HG02973 (cell line): Measurements from ENCODE around the gene COBL.

Experiments
- ATAC-seq: cut with Tn5 transposase; IDR thresholded peaks from one replicate; pipeline ENCODE4 v1.9.1; 2021; ENCODE audit warnings: moderate library complexity; ENCODE audit not compliant: unreplicated experiment

COBL gene

GRCh38 chr7:51255536-51256208 lies 60.9 kb downstream of the COBL start:
- no peak for ATAC-seq

GRCh38 chr7:51255036-51255435 lies 61.6 kb downstream of the COBL start:
- ATAC-seq, result no peak

- ATAC-seq, result no peak
Observed at GRCh38 chr7:51253157-51253556, 63.5 kb downstream of the COBL start.

DNA sequence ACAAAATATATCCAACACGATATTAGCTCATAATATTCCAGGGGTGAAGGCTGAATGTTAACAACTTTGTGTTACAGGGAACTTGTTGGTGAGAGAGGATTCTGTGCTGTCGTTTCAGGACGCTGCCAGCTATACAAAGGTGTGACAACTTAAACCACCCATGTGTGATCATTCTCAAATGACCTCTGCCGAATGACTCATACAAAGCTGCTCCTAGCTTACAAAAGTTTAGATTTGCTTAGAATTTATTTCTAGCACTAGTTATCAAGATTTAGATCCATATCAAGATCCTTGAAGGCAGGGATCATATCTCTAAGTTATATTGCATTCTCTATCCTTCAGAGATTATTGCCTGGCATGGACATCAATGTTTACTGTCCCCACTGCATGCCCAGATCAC lies 65.3 kb downstream of the COBL start:
- ATAC-seq, result no peak

DNA sequence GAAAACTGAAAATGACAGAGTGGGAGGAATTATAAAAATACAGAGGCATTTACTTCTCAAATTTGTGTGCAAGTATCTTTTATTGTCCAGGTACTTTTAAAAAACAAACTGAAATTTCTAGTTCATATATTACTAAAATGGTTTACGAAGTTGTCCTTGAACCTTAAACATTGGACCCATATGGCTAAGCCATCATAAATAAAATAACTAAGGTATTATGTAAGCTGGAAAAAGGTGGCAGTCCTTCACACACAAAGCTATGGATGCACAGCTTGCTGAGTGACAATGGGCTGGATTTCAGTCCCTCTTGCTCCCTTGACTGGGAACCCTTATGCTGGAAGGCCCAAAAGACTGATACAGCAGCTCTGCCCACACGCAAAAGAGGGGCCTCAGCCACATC lies 66.1 kb downstream of the COBL start:
- ATAC-seq, result no peak

GRCh38 chr7:51249991-51250390 lies 66.6 kb downstream of the COBL start:
- no peak for ATAC-seq

DNA sequence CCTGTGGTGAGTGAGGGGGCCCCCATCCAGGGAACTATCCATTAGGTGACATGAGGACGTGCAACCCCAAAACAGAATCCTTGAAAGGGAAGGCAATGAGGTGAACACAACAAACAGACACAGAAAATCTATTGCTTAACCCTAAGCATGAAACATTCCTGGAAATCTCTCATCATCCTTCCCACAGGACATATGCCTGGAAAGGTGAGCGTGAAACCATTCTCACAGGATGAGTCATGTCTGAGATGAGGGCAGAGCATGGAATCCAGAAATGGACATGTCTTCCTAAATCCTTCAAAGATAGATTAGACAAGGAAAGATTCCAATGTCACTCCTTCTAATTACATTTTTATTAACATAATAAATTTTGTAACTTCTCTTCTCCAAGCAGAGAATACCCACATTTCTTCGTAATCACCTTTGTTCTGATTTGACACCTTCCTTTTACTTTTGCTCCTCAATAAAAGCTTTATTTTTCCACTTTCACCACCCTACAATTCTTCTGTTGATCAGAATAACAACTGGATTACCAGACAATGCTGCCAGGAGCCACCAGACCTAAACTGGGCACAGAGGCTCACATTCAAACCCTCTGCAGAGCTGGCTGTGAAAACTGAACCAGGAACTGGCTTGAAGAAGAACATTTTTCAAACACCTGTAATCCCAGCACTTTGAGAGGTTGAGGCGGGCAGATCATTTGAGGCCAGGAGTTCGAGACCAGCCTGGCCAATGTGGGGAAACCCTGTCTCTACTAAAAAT lies 67.2 kb downstream of the COBL start:
- ATAC-seq, result no peak

DNA sequence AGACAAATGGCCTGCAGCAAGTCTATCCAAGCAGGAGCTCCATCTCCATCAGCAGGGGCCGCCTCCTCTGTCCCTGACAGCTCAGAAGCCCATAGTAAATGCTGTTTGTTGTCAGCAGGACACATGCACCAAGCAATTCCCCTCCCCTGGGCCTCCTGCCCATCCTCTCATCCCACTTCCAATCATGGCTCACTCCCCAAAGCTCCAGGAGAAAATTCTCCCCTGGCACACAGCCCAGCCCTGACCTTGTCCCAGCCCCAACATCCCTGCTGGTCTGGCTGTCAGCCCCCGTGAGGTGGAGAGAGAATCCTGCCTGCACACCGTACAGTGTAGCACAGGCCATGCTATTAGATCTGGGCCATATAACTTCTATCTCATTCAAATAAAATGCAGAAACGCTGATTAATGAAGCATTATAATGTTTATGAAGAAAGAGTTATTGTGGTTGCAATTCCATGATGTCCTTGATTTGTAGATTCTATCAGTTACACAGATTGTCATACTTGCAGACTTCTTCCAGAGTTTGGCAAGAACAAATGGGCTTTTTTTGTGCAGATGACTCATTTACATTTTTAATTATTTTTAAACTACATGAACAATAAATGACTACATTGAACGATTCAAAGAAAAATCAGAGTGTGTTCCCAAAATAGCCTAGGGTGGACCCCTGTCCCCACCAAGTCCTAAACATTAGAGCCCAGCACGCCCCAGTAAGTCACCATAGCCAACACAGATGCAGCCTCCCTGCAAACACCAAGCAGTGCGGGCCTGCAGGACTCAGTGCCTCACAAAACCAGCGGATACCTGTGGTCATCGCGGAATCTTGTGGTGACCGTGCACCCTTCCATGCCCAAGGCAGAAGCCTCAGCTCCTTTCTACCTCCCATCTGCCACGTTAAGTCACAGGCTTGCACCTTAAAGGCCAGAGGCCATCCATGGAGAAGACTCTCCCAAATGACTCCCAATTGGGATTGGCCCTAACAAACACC lies 70.1 kb downstream of the COBL start:
- ATAC-seq, result no peak

DNA sequence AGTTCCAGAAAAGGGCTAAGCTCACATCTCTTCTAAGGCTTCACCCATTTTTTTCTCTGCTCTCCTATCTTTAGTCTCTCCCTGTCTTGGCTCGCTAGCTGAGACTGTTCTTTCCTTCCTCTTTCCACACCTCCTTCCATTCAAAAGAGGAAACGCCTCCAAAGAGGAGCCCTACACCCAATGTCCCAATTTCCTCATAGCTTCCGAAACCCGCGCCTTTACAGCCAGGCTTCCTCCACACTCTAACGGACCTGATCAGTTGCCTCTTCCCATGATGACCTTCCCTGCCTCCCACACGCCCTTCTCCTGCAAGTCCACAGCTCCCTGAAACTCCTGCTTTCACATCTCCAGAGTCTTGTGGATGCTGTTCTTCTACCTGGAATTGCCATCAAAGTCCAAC lies 71.7 kb downstream of the COBL start:
- no peak for ATAC-seq

DNA sequence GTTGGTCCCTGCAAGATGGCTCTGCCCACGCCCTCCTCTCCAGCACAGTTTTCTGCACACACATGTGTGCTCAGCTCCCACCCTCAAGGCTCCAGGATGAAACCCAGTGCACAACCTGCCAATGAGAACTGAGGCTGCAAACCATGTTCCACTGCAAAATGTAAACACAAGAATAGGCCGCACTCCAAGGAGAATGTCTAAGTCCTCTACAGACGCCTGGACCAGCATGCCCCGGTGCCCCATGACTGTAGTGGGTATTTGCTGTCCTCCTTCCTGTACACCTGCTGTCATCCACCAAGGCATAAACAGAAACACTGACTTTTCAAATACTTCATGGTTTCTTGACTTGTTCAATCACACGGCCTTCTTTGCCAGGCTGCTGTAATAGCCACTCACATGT lies 72.6 kb downstream of the COBL start:
- no peak for ATAC-seq

DNA sequence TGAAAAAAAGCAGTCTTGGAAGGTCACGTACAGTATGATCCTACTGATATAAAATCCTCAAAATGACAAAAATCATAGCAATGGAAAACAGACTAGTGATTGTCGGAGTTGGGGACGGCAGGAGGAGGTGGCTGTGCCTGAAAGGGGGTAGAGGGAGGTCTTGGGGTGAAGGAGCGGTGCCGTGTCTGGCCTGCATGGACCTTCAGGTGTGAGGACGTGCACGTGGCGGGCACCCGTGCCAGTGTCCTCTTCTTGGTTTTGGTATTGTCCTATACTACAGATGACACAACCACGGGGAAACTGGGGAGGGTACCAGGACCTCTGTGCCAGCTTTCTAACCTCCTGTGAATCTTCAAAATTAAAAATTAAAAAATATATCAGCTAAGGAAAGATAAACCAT lies 73.0 kb downstream of the COBL start:
- ATAC-seq, result no peak

GRCh38 chr7:51242881-51243518 lies 73.6 kb downstream of the COBL start:
- no peak for ATAC-seq

- no peak for ATAC-seq
Observed at GRCh38 chr7:51242007-51242691, 74.5 kb downstream of the COBL start.

DNA sequence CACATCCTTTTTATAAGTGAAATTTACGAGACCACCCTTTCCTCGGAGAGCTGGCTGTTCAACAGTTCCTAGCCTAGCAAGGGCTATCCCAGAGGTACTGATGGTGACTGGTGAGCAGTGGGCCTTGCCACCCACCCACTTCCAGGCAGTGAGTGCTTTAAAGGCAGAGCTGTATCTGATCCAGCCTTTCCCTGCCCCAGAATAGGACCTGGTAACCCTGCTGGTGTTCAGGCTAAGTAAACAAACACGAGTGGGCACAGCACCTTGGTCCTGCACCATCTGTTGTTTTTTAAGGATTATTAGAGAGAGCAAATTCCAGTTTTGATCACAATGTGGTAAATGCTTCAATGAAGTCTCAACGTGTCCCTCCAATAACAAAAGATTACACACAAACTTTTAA lies 75.7 kb downstream of the COBL start:
- no peak for ATAC-seq

- ATAC-seq, result no peak
Observed at GRCh38 chr7:51239691-51240090, 76.9 kb downstream of the COBL start.

DNA sequence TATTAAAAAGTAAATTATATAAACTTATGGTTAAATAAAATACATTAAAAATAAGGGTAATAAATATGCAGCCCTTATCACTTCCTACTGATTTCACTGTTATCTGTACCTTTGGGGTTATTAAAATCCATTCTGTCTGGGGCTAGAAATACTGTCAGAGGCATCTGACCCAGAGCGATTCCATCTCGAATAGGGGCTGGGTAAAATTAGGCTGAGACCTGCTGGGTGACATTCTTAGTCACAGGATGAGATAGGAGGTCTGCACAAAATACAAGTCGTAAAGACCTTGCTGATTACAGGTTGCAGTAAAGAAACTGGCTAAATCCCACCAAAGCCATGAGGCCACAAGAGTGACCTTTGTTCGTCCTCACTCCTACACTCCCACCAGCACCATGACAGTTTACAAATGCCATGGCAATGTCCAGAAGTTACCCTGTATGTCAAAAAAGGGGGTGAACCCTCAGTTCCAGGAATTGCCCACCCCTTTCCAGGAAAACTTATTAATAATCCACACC lies 77.6 kb downstream of the COBL start:
- no peak for ATAC-seq

GRCh38 chr7:51237446-51238133 lies 79.0 kb downstream of the COBL start:
- no peak for ATAC-seq

DNA sequence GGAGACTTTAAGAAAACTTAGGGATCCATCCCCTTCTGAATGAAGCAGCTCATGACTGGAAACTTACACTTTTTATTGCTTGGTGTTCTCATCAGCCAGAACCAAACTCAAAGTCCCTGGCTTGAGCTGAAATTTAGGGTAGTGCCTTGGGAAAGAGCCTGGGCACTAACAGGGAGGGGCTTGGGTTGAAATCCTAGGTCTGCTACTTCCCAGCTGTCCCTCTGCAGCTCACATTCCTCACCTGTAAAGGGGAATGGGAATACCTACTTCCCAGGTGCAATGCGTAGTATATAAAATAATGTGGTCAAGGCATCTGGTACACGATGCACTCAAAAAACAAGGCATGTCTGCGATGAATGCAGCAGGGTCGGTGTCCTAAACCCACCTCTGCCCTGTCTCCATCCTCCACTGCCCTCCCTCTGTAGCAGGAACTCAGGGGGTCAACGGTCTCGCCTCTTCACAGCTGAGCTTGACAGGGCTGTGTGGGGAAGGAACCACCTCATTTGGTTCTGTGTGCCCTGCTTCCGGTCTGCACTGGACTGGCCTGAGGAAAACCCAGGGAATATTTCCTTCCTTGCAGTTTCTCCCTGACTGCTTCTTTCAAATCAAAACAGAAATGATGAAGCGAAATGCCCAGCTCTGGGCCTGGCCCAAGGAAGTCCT lies 80.0 kb downstream of the COBL start:
- no peak for ATAC-seq
